Osteoblast (primary cell): ENCODE measurements around the gene DISC1. TPM values are rescaled to one million over a fixed set of nuclear protein-coding genes. Genes with fewer than 3 reads are reported as not detected.
"Not testable (repeated sequence)": the region's sequence is repeated elsewhere in the genome, so short reads cannot be mapped to it uniquely, and the experiment has no call there.

ENCODE experiments used
- DNase-seq: peaks from one replicate; pipeline ENCODE4 v3.0.0; 2011; ENCODE audit warnings: low spot score, mixed read lengths; ENCODE audit not compliant: insufficient read length; ENCODE audit errors: missing footprints
- H2AFZ ChIP-seq: 2 replicates; pipeline ENCODE4 v1.6.0; 2011; ENCODE audit warnings: mild to moderate bottlenecking, low read length
- H3K27ac ChIP-seq: 2 replicates; pipeline ENCODE4 v1.5.1; 2011; ENCODE audit warnings: mild to moderate bottlenecking, low read depth, low read length, moderate library complexity
- H3K27me3 ChIP-seq: 2 replicates; pipeline ENCODE4 v1.6.0; 2012; ENCODE audit warnings: mild to moderate bottlenecking, control low read depth, inconsistent platforms, low read length, moderate library complexity; ENCODE audit not compliant: insufficient read depth
- H3K36me3 ChIP-seq: 2 replicates; pipeline ENCODE4 v1.5.1; 2011; ENCODE audit warnings: mild to moderate bottlenecking, low read length, control low read depth, moderate library complexity; ENCODE audit not compliant: insufficient read depth
- H3K4me1 ChIP-seq: 2 replicates; pipeline ENCODE4 v1.5.1; 2011; ENCODE audit warnings: mild to moderate bottlenecking, low read length, control low read depth, moderate library complexity; ENCODE audit not compliant: insufficient read depth
- H3K4me2 ChIP-seq: 2 replicates; pipeline ENCODE4 v1.6.0; 2011; ENCODE audit warnings: mild to moderate bottlenecking, low read length; ENCODE audit not compliant: insufficient read depth
- H3K4me3 ChIP-seq: fragments of 200-600 bp; sonication (generic); 3 replicates; pipeline ENCODE4 v1.5.1; 2012; ENCODE audit warnings: mild to moderate bottlenecking, low read length, inconsistent platforms; ENCODE audit not compliant: insufficient read depth
- H3K79me2 ChIP-seq: 2 replicates; pipeline ENCODE4 v1.6.0; 2012; ENCODE audit warnings: mild to moderate bottlenecking, low read length, control low read depth, inconsistent platforms; ENCODE audit not compliant: insufficient read depth
- H3K9me3 ChIP-seq: 2 replicates; pipeline ENCODE4 v1.5.1; 2011; ENCODE audit warnings: low read depth, low read length, control low read depth
- H4K20me1 ChIP-seq: 2 replicates; pipeline ENCODE4 v1.6.0; 2012; ENCODE audit warnings: mild to moderate bottlenecking, low read length, control low read depth; ENCODE audit not compliant: insufficient read depth
- total RNA-seq: library from RNA; depleted of rRNA; stranded (reverse); fragments of >200 nt; gene quantifications from 2 replicates; pipeline ENCODE4 v1.2.3, GENCODE V29; 2012
- TF ChIP-seq, protein P1 (sequence below): IDR thresholded peaks from 2 replicates; pipeline ENCODE4 v1.5.1; 2011; ENCODE audit warnings: mild to moderate bottlenecking, low read depth, low read length, moderate library complexity; ENCODE audit errors: extremely low read depth

Gene DISC1
- total RNA-seq, 1 donor, result 11.9 TPM

DNA sequence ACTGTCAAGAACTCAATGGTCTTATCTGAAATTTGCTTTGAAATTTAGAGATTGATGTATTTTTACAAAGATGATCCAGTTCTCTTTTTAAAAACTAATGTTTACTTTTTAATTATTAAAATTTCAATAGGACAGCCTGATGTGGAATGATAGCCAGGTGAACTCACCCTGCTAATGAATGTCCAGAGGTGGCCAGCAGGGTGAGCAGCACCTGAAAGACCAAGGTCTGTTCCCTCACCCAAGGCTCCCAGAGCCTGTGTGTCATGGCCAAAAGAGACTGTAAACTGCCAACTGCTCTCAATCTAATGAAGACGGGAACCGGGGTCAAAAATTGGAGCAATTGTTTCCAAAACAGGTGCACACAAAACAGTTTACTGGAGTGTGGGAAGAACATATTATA, 340.4 kb downstream of the DISC1 start:
- no peaks in the 10 kb centered on the region for H3K27me3 ChIP-seq
- H3K79me2 ChIP-seq, result no peaks in the 10 kb centered on the region
- no peak overlapping the region for H3K4me2 ChIP-seq
- no peak overlapping the region for H3K4me3 ChIP-seq
- H3K4me1 ChIP-seq, result no peaks in the 10 kb centered on the region
- DNase-seq, result no peak
- no peaks in the 10 kb centered on the region for H3K9me3 ChIP-seq
- H2AFZ ChIP-seq, result no peak overlapping the region
- TF ChIP-seq, protein P1, sequence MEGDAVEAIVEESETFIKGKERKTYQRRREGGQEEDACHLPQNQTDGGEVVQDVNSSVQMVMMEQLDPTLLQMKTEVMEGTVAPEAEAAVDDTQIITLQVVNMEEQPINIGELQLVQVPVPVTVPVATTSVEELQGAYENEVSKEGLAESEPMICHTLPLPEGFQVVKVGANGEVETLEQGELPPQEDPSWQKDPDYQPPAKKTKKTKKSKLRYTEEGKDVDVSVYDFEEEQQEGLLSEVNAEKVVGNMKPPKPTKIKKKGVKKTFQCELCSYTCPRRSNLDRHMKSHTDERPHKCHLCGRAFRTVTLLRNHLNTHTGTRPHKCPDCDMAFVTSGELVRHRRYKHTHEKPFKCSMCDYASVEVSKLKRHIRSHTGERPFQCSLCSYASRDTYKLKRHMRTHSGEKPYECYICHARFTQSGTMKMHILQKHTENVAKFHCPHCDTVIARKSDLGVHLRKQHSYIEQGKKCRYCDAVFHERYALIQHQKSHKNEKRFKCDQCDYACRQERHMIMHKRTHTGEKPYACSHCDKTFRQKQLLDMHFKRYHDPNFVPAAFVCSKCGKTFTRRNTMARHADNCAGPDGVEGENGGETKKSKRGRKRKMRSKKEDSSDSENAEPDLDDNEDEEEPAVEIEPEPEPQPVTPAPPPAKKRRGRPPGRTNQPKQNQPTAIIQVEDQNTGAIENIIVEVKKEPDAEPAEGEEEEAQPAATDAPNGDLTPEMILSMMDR, result no peak
- H4K20me1 ChIP-seq, result no peaks in the 10 kb centered on the region
- no peak overlapping the region for H3K27ac ChIP-seq
- H3K36me3 ChIP-seq, result no peaks in the 10 kb centered on the region

DNA sequence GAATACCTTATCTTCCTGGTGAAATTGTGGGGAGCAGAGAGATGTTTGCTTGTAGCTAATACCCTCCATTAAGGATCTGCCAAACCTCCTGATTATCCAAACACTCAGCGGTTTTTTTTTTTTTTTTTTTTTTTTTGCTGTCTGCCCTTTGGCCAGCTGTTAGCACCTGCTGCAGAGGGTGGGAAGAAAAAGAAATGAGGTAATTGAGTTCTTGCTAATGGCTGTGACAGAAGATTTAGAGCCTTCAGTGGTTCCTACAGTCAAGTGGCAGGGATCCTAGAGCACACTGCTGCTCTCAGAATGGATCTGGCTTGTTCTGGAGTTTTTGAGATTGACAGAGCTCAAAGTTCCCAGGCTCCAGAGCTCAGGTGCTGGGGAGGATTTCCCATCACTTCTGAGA, 342.5 kb downstream of the DISC1 start:
- H3K4me2 ChIP-seq, result no peak overlapping the region
- no peaks in the 10 kb centered on the region for H3K79me2 ChIP-seq
- H3K27ac ChIP-seq, result no peak overlapping the region
- TF ChIP-seq, protein P1, result no peak
- no peaks in the 10 kb centered on the region for H3K27me3 ChIP-seq
- no peaks in the 10 kb centered on the region for H4K20me1 ChIP-seq
- no peaks in the 10 kb centered on the region for H3K36me3 ChIP-seq
- H3K4me1 ChIP-seq, result peaks cover 3% of the 10 kb centered on the region
- no peak overlapping the region for H2AFZ ChIP-seq
- no peak for DNase-seq
- H3K4me3 ChIP-seq, result no peak overlapping the region
- H3K9me3 ChIP-seq, result no peaks in the 10 kb centered on the region

DNA sequence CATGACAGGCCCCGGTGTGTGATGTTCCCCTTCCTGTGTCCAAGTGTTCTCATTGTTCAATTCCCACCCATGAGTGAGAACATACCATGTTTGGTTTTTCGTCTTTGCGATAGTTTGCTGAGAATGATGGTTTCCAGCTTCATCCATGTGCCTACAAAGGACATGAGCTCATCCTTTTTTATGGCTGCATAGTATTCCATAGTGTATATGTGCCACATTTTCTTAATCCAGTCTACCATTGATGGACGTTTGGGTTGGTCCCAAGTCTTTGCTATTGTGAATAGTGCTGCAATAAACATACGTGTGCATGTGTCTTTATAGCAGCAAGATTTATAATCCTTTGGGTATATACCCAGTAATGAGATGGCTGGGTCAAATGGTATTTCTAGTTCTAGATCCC, 343.2 kb downstream of the DISC1 start:
- not testable (repeated sequence) for H3K4me1 ChIP-seq, H3K4me2 ChIP-seq, H3K27ac ChIP-seq

DNA sequence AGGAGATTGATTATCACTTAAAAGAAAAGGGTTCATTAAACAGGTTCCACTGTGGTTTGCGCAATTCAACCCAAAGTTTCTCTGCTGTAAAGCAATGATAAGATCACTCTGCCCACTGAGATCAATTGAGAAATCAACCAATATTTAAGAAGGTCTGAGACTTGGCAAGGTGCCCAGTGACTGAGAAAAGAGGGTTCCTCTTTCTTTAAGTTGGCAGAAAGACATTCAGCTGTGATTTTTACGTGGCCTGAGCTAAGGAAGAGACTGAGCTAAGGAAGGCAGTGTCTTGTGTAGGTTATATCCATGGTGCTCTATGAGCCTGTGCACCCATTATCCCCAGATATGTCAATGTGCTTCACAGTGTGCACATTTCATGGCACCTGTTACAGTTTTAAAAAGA, 344.1 kb downstream of the DISC1 start:
- Histone ChIP-seq H3K27me3 (no peaks in the 10 kb centered on the region), H3K4me2 (no peak overlapping the region), H3K79me2 (no peaks in the 10 kb centered on the region), H3K27ac (no peak overlapping the region), H3K4me3 (no peak overlapping the region), H3K4me1 (peaks cover 3% of the 10 kb centered on the region), H2AFZ (no peak overlapping the region), H3K9me3 (no peaks in the 10 kb centered on the region), H3K36me3 (no peaks in the 10 kb centered on the region), H4K20me1 (no peaks in the 10 kb centered on the region)
- TF ChIP-seq, protein P1, result no peak
- DNase-seq, result no peak

More for the DNA sequence above, 343.2 kb downstream of the DISC1 start:
- not testable (repeated sequence) for H3K79me2 ChIP-seq, H3K36me3 ChIP-seq, H3K9me3 ChIP-seq, DNase-seq, H3K27me3 ChIP-seq, H4K20me1 ChIP-seq, H2AFZ ChIP-seq, H3K4me3 ChIP-seq
